GM10266 (cell line): ENCODE measurements around the gene PEX19.

Experiments
- DNase-seq: peaks from one replicate; pipeline ENCODE4 v3.0.0; 2012; ENCODE audit errors: extremely low spot score
- CTCF ChIP-seq: IDR thresholded peaks from 2 replicates; pipeline ENCODE4 v1.5.1; 2012; ENCODE audit warnings: mild to moderate bottlenecking, low read depth; ENCODE audit not compliant: control insufficient read depth, insufficient read depth; ENCODE audit errors: missing control alignments

The PEX19 gene

GRCh38 chr1:160315359-160315758, 30.4 kb upstream of the PEX19 start:
- TF ChIP-seq CTCF: no peak
- DNase-seq: no peak

GRCh38 chr1:160309571-160309970, 24.6 kb upstream of the PEX19 start:
- TF ChIP-seq CTCF: no peak

GRCh38 chr1:160309185-160309557, 24.2 kb upstream of the PEX19 start:
- DNase-seq: no peak

More at GRCh38 chr1:160309571-160309970, 24.6 kb upstream of the PEX19 start:
- DNase-seq: no peak

GRCh38 chr1:160308451-160309184, 23.7 kb upstream of the PEX19 start:
- no peak for TF ChIP-seq CTCF

More at GRCh38 chr1:160309185-160309557, 24.2 kb upstream of the PEX19 start:
- TF ChIP-seq CTCF: no peak

GRCh38 chr1:160307118-160307791, 22.3 kb upstream of the PEX19 start:
- TF ChIP-seq CTCF: no peak
- no peak for DNase-seq

More at GRCh38 chr1:160308451-160309184, 23.7 kb upstream of the PEX19 start:
- DNase-seq: no peak

GRCh38 chr1:160300173-160300572, 15.2 kb upstream of the PEX19 start:
- DNase-seq: no peak
- no peak for TF ChIP-seq CTCF

GRCh38 chr1:160296036-160296435, 11.1 kb upstream of the PEX19 start:
- no peak for TF ChIP-seq CTCF
- DNase-seq: no peak
